Psoas muscle (tissue), 8 donors: ENCODE results near the gene MDM2. TPM values are rescaled to one million over a fixed set of nuclear protein-coding genes. Genes with fewer than 3 reads are reported as not detected.

Source experiments
- ATAC-seq, 4 donors: fragments of 200-7000 bp; cut with Tn5 transposase; one replicate each; pipeline ENCODE4 v1.9.1; 2020; ENCODE audit warnings: moderate library complexity in 3 of 4, mild to moderate bottlenecking in 2 of 4
- DNase-seq, 2 donors: peaks; one replicate each; pipeline ENCODE4 v3.0.0-alpha.2; 2020
- H3K27ac ChIP-seq: fragments of 200-600 bp; one replicate; pipeline ENCODE4 v1.8.0; 2022
- H3K27me3 ChIP-seq, 3 donors: fragments of 200-600 bp in 1 of 3; one replicate each; pipeline versions ENCODE4 v1.6.1 to v1.8.0; 2013 to 2022; ENCODE audit warnings: low read length in 2 of 3, mild to moderate bottlenecking in 2 of 3, moderate library complexity in 1 of 3; ENCODE audit not compliant: insufficient read depth in 3 of 3
- H3K36me3 ChIP-seq, 2 donors: fragments of 200-600 bp in 1 of 2; one replicate each; pipeline versions ENCODE4 v1.6.1 to v1.8.0; 2013 to 2022; ENCODE audit warnings: low read depth in 1 of 2, mild to moderate bottlenecking in 1 of 2, moderate library complexity in 1 of 2; ENCODE audit not compliant: insufficient read depth in 1 of 2
- H3K4me1 ChIP-seq: fragments of 200-600 bp; one replicate; pipeline ENCODE4 v1.8.0; 2022
- H3K4me3 ChIP-seq: fragments of 200-600 bp; one replicate; pipeline ENCODE4 v1.8.0; 2022; ENCODE audit warnings: mild to moderate bottlenecking
- H3K9me3 ChIP-seq: fragments of 200-600 bp; one replicate; pipeline ENCODE4 v1.8.0; 2022
- CTCF ChIP-seq: fragments of 200-600 bp; IDR thresholded peaks from one replicate; pipeline ENCODE4 v1.8.0; 2022; ENCODE audit warnings: antibody characterized with exemption
- WGBS, 3 donors: extraction: QIAGEN DNeasy Blood & Tissue Kit; methylation state at CpG; one replicate each; pipeline versions ENCODE4 v1.1.6 to v1.1.7; 2013; 5-methylcytosine and 5-hydroxymethylcytosine counted together
- intact Hi-C, 2 donors: fragments of 100-400 bp; cut with DNase I; formaldehyde crosslinking; loops; one replicate each; pipeline versions ENCODE4 v1.11.0 to v1.14.2; 2022
- polyA plus RNA-seq, 3 donors: library from polyadenylated mRNA; stranded (reverse); fragments of 200-250 nt; gene quantifications; one replicate each; pipeline ENCODE4 v1.2.3, GENCODE V29; 2013
- total RNA-seq, 4 donors: library from RNA; stranded (reverse); fragmentation: NEBNext Ultra II Directional in 2 of 4; extraction: Animal tissue kit (Norgen Biotek cat#: 25700) in 2 of 4; gene quantifications; one replicate each; pipeline versions ENCODE4 v1.2.1 to v1.2.4, GENCODE V29; 2021 to 2023
- donor health status: healthy with polysubstance abuse.
- donor health status: DM: no; HTN: no; CAD: no; lungs with moderate emphysema.
- donor health status: Bipolar disorder and iron deficiency.
- donor health status: healthy.
- donor health status: DM: yes; HTN: yes; CAD: no.
- donor health status: DM: no; HTN: no; CAD: no.
- donor health status: DM: no; HTN: no; CAD: no.
- donor health status: DM: yes; HTN: yes; CAD: no.

The MDM2 gene
- total and polyA plus RNA-seq, 7 donors: 25.0 to 455 (median 51.8) TPM

- no peak overlapping the region for H3K4me3 ChIP-seq
- H3K27me3 ChIP-seq: no peaks in the 10 kb centered on the region
- ATAC-seq: no peak
- H3K27ac ChIP-seq: no peak overlapping the region
- TF ChIP-seq CTCF: no peak
- H3K4me1 ChIP-seq: no peaks in the 10 kb centered on the region
- H3K36me3 ChIP-seq: no peaks in the 10 kb centered on the region
- DNase-seq: no peak
- intact Hi-C loops: no loop called here
- no peaks in the 10 kb centered on the region for H3K9me3 ChIP-seq
- 61 to 71% (median 62%) methylated on average over 4 of the region's 4 CpGs for whole genome bisulfite sequencing, 3 donors
These were observed 89.0 kb downstream of the MDM2 start for GRCh38 chr12:68896881-68897540.

GRCh38 chr12:68899251-68899771, 91.3 kb downstream of the MDM2 start:
- Histone ChIP-seq H3K9me3 (no peaks in the 10 kb centered on the region), H3K27me3 (no peaks in the 10 kb centered on the region), H3K4me3 (no peak overlapping the region), H3K36me3 (no peaks in the 10 kb centered on the region), H3K4me1 (no peaks in the 10 kb centered on the region), H3K27ac (no peak overlapping the region)
- ATAC-seq: no peak
- WGBS, 3 donors: 25 to 30% (median 29%) methylated on average over 4 of the region's 4 CpGs
- intact Hi-C loops: no loop called here
- no peak for TF ChIP-seq CTCF
- DNase-seq: no peak

- no peaks in the 10 kb centered on the region for H3K27me3 ChIP-seq
- 44 to 45% (median 44%) methylated on average over 2 of the region's 2 CpGs for WGBS, 3 donors
- H3K27ac ChIP-seq: no peak overlapping the region
- H3K4me3 ChIP-seq: no peak overlapping the region
- H3K4me1 ChIP-seq: no peaks in the 10 kb centered on the region
- H3K36me3 ChIP-seq: no peaks in the 10 kb centered on the region
- no peaks in the 10 kb centered on the region for H3K9me3 ChIP-seq
- intact Hi-C loops: no loop called here
- DNase-seq (no peak), ATAC-seq (no peak)
- TF ChIP-seq CTCF: no peak
These were observed 92.3 kb downstream of the MDM2 start for GRCh38 chr12:68900241-68900640.

Other genes starting within 250 kb of the MDM2 start
- gene RAP1B, start 197.3 kb upstream of the MDM2 start, total RNA-seq: 10 to 100 TPM; 36.2 to 65.6 (median 54.1) TPM
- 10 to 100 TPM; 39.7 to 85.7 (median 69.4) TPM for gene RAP1B, start 197.3 kb upstream of the MDM2 start, polyA plus RNA-seq
- 10 to 100 TPM; 17.6 to 21.1 (median 20.2) TPM for gene NUP107, start 121.2 kb upstream of the MDM2 start, total RNA-seq
- gene NUP107, start 121.2 kb upstream of the MDM2 start, polyA plus RNA-seq: 10 to 100 TPM in 2 of 3 donors, 1 to 10 TPM in 1; 9.2 to 22.8 (median 15.2) TPM
- 1 to 10 TPM; 4.2 to 7.5 (median 6.0) TPM for gene SLC35E3, start 62.0 kb upstream of the MDM2 start, total RNA-seq
- gene SLC35E3, start 62.0 kb upstream of the MDM2 start, polyA plus RNA-seq: 1 to 10 TPM; 2.9 to 3.6 (median 2.9) TPM
- 10 to 100 TPM in 1 of 4 donors, 1 to 10 TPM in 3; 3.4 to 13.3 (median 6.2) TPM for gene CPM, start 125.0 kb downstream of the MDM2 start, total RNA-seq
- gene CPM, start 125.0 kb downstream of the MDM2 start, polyA plus RNA-seq: 1 to 10 TPM; 2.2 to 5.8 (median 3.0) TPM